Stimulated activated CD8-positive, alpha-beta memory T cell treated with anti-CD3 and anti-CD28 coated beads, Interleukin-2, amount 100 ng/mL, for 1 hour (primary cell): ENCODE data around the gene C16orf86.
A peak's percentile ranks its signal among the peaks of the same experiment; 100 is the strongest.

ENCODE experiments used
- DNase-seq, 2 donors: peaks; one replicate each; pipeline ENCODE4 v3.0.0-alpha.2; 2020; ENCODE audit warnings: low read depth in 2 of 2

Gene C16orf86

GRCh38 chr16:67666559-67667452 is at the start of gene C16orf86, which contains the start of gene ENKD1:
Gene C16orf86, plus strand, starts transcription at chr16:67666814. Its CDS starts 157 bp downstream, at chr16:67666971.
Gene ENKD1, minus strand, starts transcription at chr16:67666750. Its CDS starts 308 bp downstream, at chr16:67666442.
- DNase-seq, result peak; percentile 61 to 72

GRCh38 chr16:67628216-67628615 is 38.4 kb upstream of the C16orf86 start:
- DNase-seq, result no peak

- no peak for DNase-seq
Observed at GRCh38 chr16:67632415-67633172, 34.0 kb upstream of the C16orf86 start.

- no peak for DNase-seq
Observed at GRCh38 chr16:67636713-67637112, 29.9 kb upstream of the C16orf86 start.

- DNase-seq, result no peak
Observed at GRCh38 chr16:67637625-67638024, 29.0 kb upstream of the C16orf86 start.

GRCh38 chr16:67641779-67642708 is 24.6 kb upstream of the C16orf86 start:
- DNase-seq, result no peak

- no peak for DNase-seq
Observed at GRCh38 chr16:67644038-67644437, 22.6 kb upstream of the C16orf86 start.

- no peak for DNase-seq
Observed at GRCh38 chr16:67645397-67646121, 21.1 kb upstream of the C16orf86 start.

GRCh38 chr16:67647111-67647651 is 19.4 kb upstream of the C16orf86 start:
- DNase-seq, result no peak

- no peak for DNase-seq
Observed at GRCh38 chr16:67647681-67648080, 18.9 kb upstream of the C16orf86 start.

GRCh38 chr16:67648088-67648763 is 18.4 kb upstream of the C16orf86 start:
- no peak for DNase-seq

- DNase-seq, result no peak
Observed at GRCh38 chr16:67648764-67649407, 17.7 kb upstream of the C16orf86 start.

- no peak for DNase-seq
Observed at GRCh38 chr16:67649494-67649931, 17.1 kb upstream of the C16orf86 start.

GRCh38 chr16:67650023-67650422 is 16.6 kb upstream of the C16orf86 start:
- no peak for DNase-seq

- DNase-seq, result no peak
Observed at GRCh38 chr16:67651039-67651438, 15.6 kb upstream of the C16orf86 start.

GRCh38 chr16:67651847-67652246 is 14.8 kb upstream of the C16orf86 start:
- DNase-seq, result no peak

- no peak for DNase-seq
Observed at GRCh38 chr16:67652578-67653127, 14.0 kb upstream of the C16orf86 start.

GRCh38 chr16:67653128-67653788 is 13.4 kb upstream of the C16orf86 start:
- no peak for DNase-seq
